ENCODE results near the gene MAPK6. TPM values are rescaled to one million over a fixed set of nuclear protein-coding genes. Genes with fewer than 3 reads are reported as not detected.

The MAPK6 gene
- total and polyA plus RNA-seq, 9 of the 15 experiments (the other 6 are each of a cell fraction or from before 2014, with no cell fraction given) = 28.5 to 97.1 (median 74.0) TPM

DNA sequence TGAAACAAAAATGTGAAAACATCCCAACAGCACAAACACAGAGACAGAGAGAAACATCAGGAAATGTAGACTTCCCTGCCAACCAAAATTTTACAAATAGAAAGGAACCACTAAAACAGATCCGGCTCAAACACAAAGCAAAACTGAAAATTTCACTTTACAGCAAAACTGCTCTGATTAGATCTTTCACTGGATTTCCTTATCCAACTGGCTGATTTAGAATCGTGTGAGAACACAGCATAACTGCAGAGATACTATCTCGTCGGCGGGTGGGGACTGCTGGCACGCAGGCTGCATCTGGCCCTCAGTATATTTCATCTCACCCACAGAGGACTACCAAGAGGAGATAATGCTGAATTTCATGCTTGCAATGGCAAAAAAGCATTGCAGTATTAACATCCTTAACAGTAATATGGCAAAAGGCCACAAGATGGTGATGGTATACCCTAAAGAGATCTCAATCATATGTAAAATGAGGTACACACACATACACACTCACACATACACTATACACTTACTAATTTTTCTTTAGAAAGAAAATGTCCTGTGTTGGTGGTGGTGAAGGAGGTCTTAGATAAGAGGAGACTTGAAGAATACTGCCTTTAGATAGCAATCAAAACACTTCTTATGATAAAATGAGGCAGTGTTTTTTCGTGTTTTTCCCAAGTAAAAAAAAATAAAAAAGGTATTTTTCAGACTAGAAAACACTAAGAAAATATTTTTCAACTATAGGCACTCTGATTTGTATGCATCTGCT, 36.8 kb upstream of the MAPK6 start:
- POLR2A ChIA-PET = interaction anchor here (0.8 to 1.5 kb wide), 4 partner anchors 11 to 37 kb away, joined by 3 to 32 read pairs (median 4); partner anchors contain the start of gene LEO1
- no peaks in the 10 kb centered on the region for H3K36me3 ChIP-seq (ENCODE audit: control insufficient read depth, insufficient read depth, low read length)
- in situ Hi-C loops (cut with MboI) (no loop called here), intact Hi-C loops (cut with micrococcal nuclease) (loop anchor here (1.0 to 2.0 kb wide), 4 partner anchors 39 to 226 kb away; no protein-coding TSS in a partner anchor)
- CTCF ChIA-PET (ENCODE audit: low intra/inter-chr PET ratio) = interaction anchor here (0.7 to 1.8 kb wide), 6 partner anchors 95 to 246 kb away, joined by 3 to 9 read pairs (median 3); no protein-coding TSS in a partner anchor
- H3K79me2 ChIP-seq (ENCODE audit: control insufficient read depth, insufficient read depth, low read length) = no peaks in the 10 kb centered on the region
- no peaks in the 10 kb centered on the region for H3K9me1 ChIP-seq (ENCODE audit: control insufficient read depth, insufficient read depth, low read length)
- H3K9ac ChIP-seq (ENCODE audit: insufficient read depth in 1 of 2, low read depth in 2 of 2, low read length in 2 of 2) = peak overlapping the region; percentile 57 to 72; a peak in 3 of 4 replicates
- peaks cover 8 to 12% of the 10 kb centered on the region in 2 experiments for H3K4me1 ChIP-seq (replicated peaks in 1 of 2; ENCODE audit: control insufficient read depth in 2 of 2, insufficient read depth in 2 of 2, low read length in 2 of 2)
- no TSS peak for BruUV-seq (replicated peaks)
- peak overlapping the region; percentile 65 for H3K27ac ChIP-seq (ENCODE audit: extremely low read depth, low read depth, low read length)
- no peaks in the 10 kb centered on the region for H4K20me1 ChIP-seq (replicated peaks; ENCODE audit: control insufficient read depth, insufficient read depth, low read length)
- peak; percentile 64 for FAIRE-seq
- H3K4me3 ChIP-seq = no peak overlapping the region
- no peaks in the 10 kb centered on the region for H3K27me3 ChIP-seq (ENCODE audit: control insufficient read depth in 2 of 2, insufficient read depth in 2 of 2, low read length in 2 of 2)
- WGBS (ENCODE audit: insufficient coverage, low coverage, missing lambda C conversion rate) = 5% methylated on average over 7 of the region's 7 CpGs
- peak overlapping the region; percentile 52 for H2AFZ ChIP-seq (ENCODE audit: low read depth, low read length)
- H3K9me3 ChIP-seq (replicated peaks; ENCODE audit: control insufficient read depth, insufficient read depth, low read depth, low read length) = no peaks in the 10 kb centered on the region
- ATAC-seq = peak; percentile 93
- DNase-seq (ENCODE audit: extremely low read depth in 1 of 4, low spot score in 3 of 4) = peak in 2 of 4 experiments; percentile 57 to 67
- H3K4me2 ChIP-seq (ENCODE audit: insufficient read depth, low read length) = peak overlapping the region; percentile 52
- TF ChIP-seq MYNN (IDR thresholded peaks at IDR 0.05) = no peak
- TF ChIP-seq MYNN (CRISPR knock-in tag; IDR thresholded peaks at IDR 0.05) = no peak
- TF ChIP-seq FOSL1 (tag; conservative IDR thresholded peaks at IDR 0.05) = peak; percentile 35; the same call in 1 of the 2 replicates
- TF ChIP-seq TEAD1 (CRISPR knock-in tag; IDR thresholded peaks at IDR 0.05) = 0 out of 4 replicates have a peak, but pooled peaks of 1 of the 2 experiments have one; percentile 7
- TF ChIP-seq NUFIP1 (IDR thresholded peaks at IDR 0.05; ENCODE audit: partially characterized antibody) = peak; percentile 5
- TF ChIP-seq HLTF (IDR thresholded peaks at IDR 0.05) = 0 out of 2 replicates have a peak, but pooled peaks have one; percentile 29
- TF ChIP-seq, protein P1, sequence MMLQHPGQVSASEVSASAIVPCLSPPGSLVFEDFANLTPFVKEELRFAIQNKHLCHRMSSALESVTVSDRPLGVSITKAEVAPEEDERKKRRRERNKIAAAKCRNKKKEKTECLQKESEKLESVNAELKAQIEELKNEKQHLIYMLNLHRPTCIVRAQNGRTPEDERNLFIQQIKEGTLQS (IDR thresholded peaks at IDR 0.05) = no peak
- TF ChIP-seq, protein P1 (CRISPR knock-in tag; conservative IDR thresholded peaks at IDR 0.05) = no peak
- no peak for TF ChIP-seq NR2C2 (CRISPR knock-in tag; IDR thresholded peaks at IDR 0.05)
- peak; percentile 61 for TF ChIP-seq NR2C2 (tag; IDR thresholded peaks at IDR 0.05)
- TF ChIP-seq, protein P2, sequence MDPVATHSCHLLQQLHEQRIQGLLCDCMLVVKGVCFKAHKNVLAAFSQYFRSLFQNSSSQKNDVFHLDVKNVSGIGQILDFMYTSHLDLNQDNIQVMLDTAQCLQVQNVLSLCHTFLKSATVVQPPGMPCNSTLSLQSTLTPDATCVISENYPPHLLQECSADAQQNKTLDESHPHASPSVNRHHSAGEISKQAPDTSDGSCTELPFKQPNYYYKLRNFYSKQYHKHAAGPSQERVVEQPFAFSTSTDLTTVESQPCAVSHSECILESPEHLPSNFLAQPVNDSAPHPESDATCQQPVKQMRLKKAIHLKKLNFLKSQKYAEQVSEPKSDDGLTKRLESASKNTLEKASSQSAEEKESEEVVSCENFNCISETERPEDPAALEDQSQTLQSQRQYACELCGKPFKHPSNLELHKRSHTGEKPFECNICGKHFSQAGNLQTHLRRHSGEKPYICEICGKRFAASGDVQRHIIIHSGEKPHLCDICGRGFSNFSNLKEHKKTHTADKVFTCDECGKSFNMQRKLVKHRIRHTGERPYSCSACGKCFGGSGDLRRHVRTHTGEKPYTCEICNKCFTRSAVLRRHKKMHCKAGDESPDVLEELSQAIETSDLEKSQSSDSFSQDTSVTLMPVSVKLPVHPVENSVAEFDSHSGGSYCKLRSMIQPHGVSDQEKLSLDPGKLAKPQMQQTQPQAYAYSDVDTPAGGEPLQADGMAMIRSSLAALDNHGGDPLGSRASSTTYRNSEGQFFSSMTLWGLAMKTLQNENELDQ (CRISPR knock-in tag; IDR thresholded peaks at IDR 0.05; ENCODE audit: borderline replicate concordance) = no peak
- TF ChIP-seq, protein P3, sequence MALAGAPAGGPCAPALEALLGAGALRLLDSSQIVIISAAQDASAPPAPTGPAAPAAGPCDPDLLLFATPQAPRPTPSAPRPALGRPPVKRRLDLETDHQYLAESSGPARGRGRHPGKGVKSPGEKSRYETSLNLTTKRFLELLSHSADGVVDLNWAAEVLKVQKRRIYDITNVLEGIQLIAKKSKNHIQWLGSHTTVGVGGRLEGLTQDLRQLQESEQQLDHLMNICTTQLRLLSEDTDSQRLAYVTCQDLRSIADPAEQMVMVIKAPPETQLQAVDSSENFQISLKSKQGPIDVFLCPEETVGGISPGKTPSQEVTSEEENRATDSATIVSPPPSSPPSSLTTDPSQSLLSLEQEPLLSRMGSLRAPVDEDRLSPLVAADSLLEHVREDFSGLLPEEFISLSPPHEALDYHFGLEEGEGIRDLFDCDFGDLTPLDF (CRISPR knock-in tag; IDR thresholded peaks at IDR 0.05) = no peak
- TF ChIP-seq ZNF707 (CRISPR knock-in tag; conservative IDR thresholded peaks at IDR 0.05) = no peak
- no peak for TF ChIP-seq TGIF2 (CRISPR knock-in tag; IDR thresholded peaks at IDR 0.05)
- no peak for TF ChIP-seq PCBP1 (IDR thresholded peaks at IDR 0.05; ENCODE audit: low read depth, low read length, poor library complexity, severe bottlenecking)
- TF ChIP-seq, protein P4, sequence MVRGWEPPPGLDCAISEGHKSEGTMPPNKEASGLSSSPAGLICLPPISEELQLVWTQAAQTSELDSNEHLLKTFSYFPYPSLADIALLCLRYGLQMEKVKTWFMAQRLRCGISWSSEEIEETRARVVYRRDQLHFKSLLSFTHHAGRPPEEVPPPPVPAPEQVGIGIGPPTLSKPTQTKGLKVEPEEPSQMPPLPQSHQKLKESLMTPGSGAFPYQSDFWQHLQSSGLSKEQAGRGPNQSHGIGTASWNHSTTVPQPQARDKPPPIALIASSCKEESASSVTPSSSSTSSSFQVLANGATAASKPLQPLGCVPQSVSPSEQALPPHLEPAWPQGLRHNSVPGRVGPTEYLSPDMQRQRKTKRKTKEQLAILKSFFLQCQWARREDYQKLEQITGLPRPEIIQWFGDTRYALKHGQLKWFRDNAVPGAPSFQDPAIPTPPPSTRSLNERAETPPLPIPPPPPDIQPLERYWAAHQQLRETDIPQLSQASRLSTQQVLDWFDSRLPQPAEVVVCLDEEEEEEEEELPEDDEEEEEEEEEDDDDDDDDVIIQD (CRISPR knock-in tag; IDR thresholded peaks at IDR 0.05) = no peak

Data from K562 (cell line).